GM10266 (cell line): Measurements from ENCODE around the gene FBLN2.

Source experiments
- DNase-seq: peaks from one replicate; pipeline ENCODE4 v3.0.0; 2012; ENCODE audit errors: extremely low spot score
- CTCF ChIP-seq: IDR thresholded peaks from 2 replicates; pipeline ENCODE4 v1.5.1; 2012; ENCODE audit warnings: mild to moderate bottlenecking, low read depth; ENCODE audit not compliant: control insufficient read depth, insufficient read depth; ENCODE audit errors: missing control alignments

Gene FBLN2

GRCh38 chr3:13587442-13587841, 38.5 kb downstream of the FBLN2 start:
- TF ChIP-seq CTCF, result no peak
- no peak for DNase-seq

GRCh38 chr3:13588221-13588701, 39.3 kb downstream of the FBLN2 start:
- TF ChIP-seq CTCF, result no peak
- no peak for DNase-seq

DNA sequence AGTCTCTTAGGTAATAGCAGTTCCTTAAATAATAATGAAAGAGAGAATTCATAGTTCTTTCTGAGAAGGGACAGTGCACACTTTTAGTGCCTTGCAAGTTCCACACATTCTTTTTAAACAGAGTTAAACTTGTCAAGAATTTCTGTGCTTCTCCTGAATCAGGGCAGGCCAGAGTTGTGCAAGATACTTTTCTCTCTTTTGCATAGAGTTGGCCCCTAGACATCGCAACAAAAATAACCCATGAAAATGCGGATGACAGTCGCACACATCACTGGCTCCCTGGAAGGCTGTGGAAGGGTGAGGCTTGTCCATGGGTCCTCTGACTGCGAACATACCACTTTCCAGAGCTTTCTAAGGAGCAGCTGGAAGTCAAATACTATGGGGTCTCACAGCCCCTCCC, 40.1 kb downstream of the FBLN2 start:
- DNase-seq, result no peak
- no peak for TF ChIP-seq CTCF

DNA sequence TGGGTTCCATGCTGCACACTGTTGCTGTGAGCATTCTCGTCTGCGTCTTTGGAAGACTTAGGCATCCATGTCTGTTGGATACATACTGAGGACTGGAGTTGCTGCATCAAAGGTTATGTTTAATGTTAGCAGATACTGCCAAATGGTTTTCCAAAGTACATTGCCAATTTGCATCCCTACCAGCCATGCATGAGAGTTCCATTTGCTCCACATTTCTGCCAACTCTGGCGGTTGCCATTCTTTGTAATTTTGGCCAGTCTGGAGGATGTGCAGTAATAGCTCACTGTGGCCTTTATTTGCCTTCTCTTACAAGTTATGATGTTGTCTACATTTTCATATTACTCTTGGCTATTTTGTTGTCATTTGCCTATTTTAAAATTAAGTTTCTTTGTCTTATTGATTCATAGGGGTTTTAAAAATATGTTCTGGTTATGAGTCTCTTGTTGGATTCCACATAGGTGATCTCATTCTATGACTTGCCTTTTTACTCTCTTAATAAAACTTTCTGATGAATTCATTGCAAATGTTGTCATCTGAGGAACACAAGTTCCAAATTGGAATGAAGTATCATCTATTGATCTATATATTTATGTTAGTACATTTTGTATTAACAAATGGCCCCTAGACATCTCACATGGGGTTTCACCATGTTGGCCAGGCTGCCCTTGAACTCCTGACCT, 42.1 kb downstream of the FBLN2 start:
- no peak for DNase-seq

DNA sequence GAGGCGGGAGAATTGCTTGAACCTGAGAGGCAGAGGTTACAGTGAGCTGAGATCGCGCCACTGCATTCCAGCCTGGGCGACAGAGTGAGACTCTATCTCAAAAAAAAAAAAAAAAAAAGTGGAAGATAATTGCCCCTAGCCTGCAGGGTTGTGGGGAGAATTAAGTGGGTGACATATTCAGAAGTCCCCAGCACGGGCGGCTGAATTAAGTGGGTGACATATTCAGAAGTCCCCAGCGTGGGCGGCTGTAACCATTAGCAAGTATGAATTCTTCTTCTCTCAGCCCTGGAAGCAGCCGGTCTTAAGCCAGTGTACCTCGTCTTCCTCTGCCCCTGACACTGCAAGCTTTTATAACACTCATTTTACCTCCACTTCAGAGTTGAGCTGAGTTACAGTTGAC, 44.7 kb downstream of the FBLN2 start:
- no peak for DNase-seq
- no peak for TF ChIP-seq CTCF

More for the DNA sequence above, 42.1 kb downstream of the FBLN2 start:
- TF ChIP-seq CTCF, result no peak

GRCh38 chr3:13594146-13594545, 45.2 kb downstream of the FBLN2 start:
- TF ChIP-seq CTCF, result no peak
- DNase-seq, result no peak

- DNase-seq, result no peak
- no peak for TF ChIP-seq CTCF
Observed at GRCh38 chr3:13594991-13595421, 46.1 kb downstream of the FBLN2 start.
